NCI-H2227 (cell line): ENCODE results near the gene CLDN24.

Source experiments
- DNase-seq: peaks from one replicate; lab custom pipeline; 2025; ENCODE audit not compliant: unreplicated experiment; lab: John Stamatoyannopoulos, UW

Gene CLDN24

GRCh38 chr4:183285886-183286285 lies 36.3 kb downstream of the CLDN24 start:
- DNase-seq, result no peak

GRCh38 chr4:183284965-183285364 lies 37.3 kb downstream of the CLDN24 start:
- no peak for DNase-seq

- DNase-seq, result no peak
Measured at GRCh38 chr4:183284258-183284785, 37.9 kb downstream of the CLDN24 start.

- DNase-seq, result no peak
Measured at GRCh38 chr4:183276106-183276505, 46.1 kb downstream of the CLDN24 start.

- DNase-seq, result no peak
Measured at GRCh38 chr4:183272384-183272783, 49.8 kb downstream of the CLDN24 start.
